ENCODE results near the gene DIRAS2. TPM values are rescaled to one million over a fixed set of nuclear protein-coding genes. Genes with fewer than 3 reads are reported as not detected.
"Not testable (repeated sequence)": the region's sequence is repeated elsewhere in the genome, so short reads cannot be mapped to it uniquely, and the experiment has no call there.

Gene DIRAS2
- total RNA-seq, 1 experiment from 2014 or later, result not detected

GRCh38 chr9:90658783-90659182 is 16.2 kb upstream of the DIRAS2 start:
- Histone ChIP-seq H3K79me2 (ENCODE audit: low read depth) (no peaks in the 10 kb centered on the region), H3F3A (ENCODE audit: insufficient read depth, low read depth) (peaks cover 16% of the 10 kb centered on the region), H3K4me1 (replicated peaks; ENCODE audit: insufficient read depth) (peaks cover 16% of the 10 kb centered on the region), H3K4me2 (no peak overlapping the region), H3K9me2 (ENCODE audit: insufficient read depth) (no peaks in the 10 kb centered on the region), H3K4me3 (no peak overlapping the region), H3K27me3 (ENCODE audit: insufficient read depth, low read depth) (no peaks in the 10 kb centered on the region), H3K36me3 (ENCODE audit: low read depth) (no peaks in the 10 kb centered on the region), H3K9me3 (ENCODE audit: insufficient read depth, low read depth) (no peaks in the 10 kb centered on the region), H2AFZ (no peak overlapping the region), H3K27ac (no peak overlapping the region), H4K20me1 (ENCODE audit: insufficient read depth) (no peaks in the 10 kb centered on the region)
- BruUV-seq (replicated peaks), result no TSS peak
- ChIA-PET CTCF (no interaction called here), POLR2A (ENCODE audit: unreplicated experiment) (no interaction called here)
- no peak for TF ChIP-seq EZH2 (IDR thresholded peaks at IDR 0.05; ENCODE audit: low read depth)
- no peak for TF ChIP-seq CTCF (conservative IDR thresholded peaks at IDR 0.05)
- intact Hi-C loops (cut with micrococcal nuclease; ENCODE audit: unreplicated experiment), result no loop called here
- no peak for DNase-seq

- Histone ChIP-seq H3K36me3 (ENCODE audit: low read depth) (no peaks in the 10 kb centered on the region), H3K4me3 (no peak overlapping the region), H3K27me3 (ENCODE audit: insufficient read depth, low read depth) (no peaks in the 10 kb centered on the region), H3K27ac (no peak overlapping the region), H3K4me1 (replicated peaks; ENCODE audit: insufficient read depth) (peaks cover 16% of the 10 kb centered on the region), H3K79me2 (ENCODE audit: low read depth) (no peaks in the 10 kb centered on the region), H3K4me2 (no peak overlapping the region), H2AFZ (no peak overlapping the region), H4K20me1 (ENCODE audit: insufficient read depth) (no peaks in the 10 kb centered on the region), H3K9me2 (ENCODE audit: insufficient read depth) (no peaks in the 10 kb centered on the region), H3F3A (ENCODE audit: insufficient read depth, low read depth) (peaks cover 16% of the 10 kb centered on the region), H3K9me3 (ENCODE audit: insufficient read depth, low read depth) (no peaks in the 10 kb centered on the region)
- intact Hi-C loops (cut with micrococcal nuclease; ENCODE audit: unreplicated experiment), result no loop called here
- ChIA-PET CTCF (no interaction called here), POLR2A (ENCODE audit: unreplicated experiment) (no interaction called here)
- DNase-seq, result no peak
- no TSS peak for BruUV-seq (replicated peaks)
- TF ChIP-seq EZH2 (IDR thresholded peaks at IDR 0.05; ENCODE audit: low read depth) (no peak), CTCF (conservative IDR thresholded peaks at IDR 0.05) (no peak)
These were observed 15.6 kb upstream of the DIRAS2 start for GRCh38 chr9:90658181-90658580.

GRCh38 chr9:90656876-90657275 is 14.3 kb upstream of the DIRAS2 start:
- BruUV-seq (replicated peaks), result not testable (repeated sequence)

GRCh38 chr9:90651246-90651645 is 8.6 kb upstream of the DIRAS2 start:
- Histone ChIP-seq H3K4me2 (no peak overlapping the region), H2AFZ (no peak overlapping the region), H3K36me3 (ENCODE audit: low read depth) (no peaks in the 10 kb centered on the region), H3K27me3 (ENCODE audit: insufficient read depth, low read depth) (no peaks in the 10 kb centered on the region; the same call in 1 of the 2 replicates), H4K20me1 (ENCODE audit: insufficient read depth) (no peaks in the 10 kb centered on the region), H3K27ac (no peak overlapping the region), H3K4me1 (replicated peaks; ENCODE audit: insufficient read depth) (no peaks in the 10 kb centered on the region), H3K4me3 (no peak overlapping the region), H3F3A (ENCODE audit: insufficient read depth, low read depth) (no peaks in the 10 kb centered on the region), H3K79me2 (ENCODE audit: low read depth) (no peaks in the 10 kb centered on the region), H3K9me2 (ENCODE audit: insufficient read depth) (no peaks in the 10 kb centered on the region), H3K9me3 (ENCODE audit: insufficient read depth, low read depth) (no peaks in the 10 kb centered on the region)
- no peak for TF ChIP-seq CTCF (conservative IDR thresholded peaks at IDR 0.05)
- TF ChIP-seq EZH2 (IDR thresholded peaks at IDR 0.05; ENCODE audit: low read depth), result no peak
- no peak for DNase-seq
- BruUV-seq (replicated peaks), result no TSS peak
- ChIA-PET CTCF (no interaction called here), POLR2A (ENCODE audit: unreplicated experiment) (interaction anchor here (0.6 kb wide), 1 partner anchor 186 kb away, joined by 6 read pairs; no protein-coding TSS in a partner anchor)
- intact Hi-C loops (cut with micrococcal nuclease; ENCODE audit: unreplicated experiment), result no loop called here

More at GRCh38 chr9:90656876-90657275, 14.3 kb upstream of the DIRAS2 start:
- H4K20me1 ChIP-seq (ENCODE audit: insufficient read depth); H3K4me2 ChIP-seq; H3K27me3 ChIP-seq (ENCODE audit: insufficient read depth, low read depth); H3K27ac ChIP-seq; H2AFZ ChIP-seq; intact Hi-C loops (cut with micrococcal nuclease; ENCODE audit: unreplicated experiment); DNase-seq; POLR2A ChIA-PET (ENCODE audit: unreplicated experiment); H3K9me3 ChIP-seq (ENCODE audit: insufficient read depth, low read depth); H3K36me3 ChIP-seq (ENCODE audit: low read depth); H3K9me2 ChIP-seq (ENCODE audit: insufficient read depth); CTCF ChIA-PET; H3K79me2 ChIP-seq (ENCODE audit: low read depth); H3K4me3 ChIP-seq: not testable (repeated sequence)
- peaks cover 16% of the 10 kb centered on the region for H3K4me1 ChIP-seq (replicated peaks; ENCODE audit: insufficient read depth)
- H3F3A ChIP-seq (ENCODE audit: insufficient read depth, low read depth), result peaks cover 16% of the 10 kb centered on the region
